HG03469 (cell line): ENCODE measurements around the gene ZNF350.
"Not testable (repeated sequence)": the region's sequence is repeated elsewhere in the genome, so short reads cannot be mapped to it uniquely, and the experiment has no call there.

ENCODE experiments used
- ATAC-seq: cut with Tn5 transposase; IDR thresholded peaks from one replicate; pipeline ENCODE4 v1.9.1; 2021; ENCODE audit warnings: mild to moderate bottlenecking, moderate library complexity, moderate number of reproducible peaks; ENCODE audit not compliant: unreplicated experiment

ZNF350 gene

GRCh38 chr19:51975787-51976186, 10.9 kb downstream of the ZNF350 start:
- ATAC-seq = not testable (repeated sequence)

GRCh38 chr19:51971624-51972023, 15.0 kb downstream of the ZNF350 start:
- no peak for ATAC-seq

GRCh38 chr19:51970718-51971117, 15.9 kb downstream of the ZNF350 start:
- no peak for ATAC-seq

GRCh38 chr19:51965583-51965982, 21.1 kb downstream of the ZNF350 start:
- no peak for ATAC-seq

- ATAC-seq = not testable (repeated sequence)
Observed at GRCh38 chr19:51960621-51961233, 25.9 kb downstream of the ZNF350 start.

- no peak for ATAC-seq
Observed at GRCh38 chr19:51959791-51960190, 26.8 kb downstream of the ZNF350 start.

GRCh38 chr19:51957846-51958245, 28.8 kb downstream of the ZNF350 start:
- ATAC-seq = not testable (repeated sequence)

GRCh38 chr19:51948975-51949374, 37.7 kb downstream of the ZNF350 start:
- ATAC-seq = no peak

- no peak for ATAC-seq
Observed at GRCh38 chr19:51946602-51947001, 40.0 kb downstream of the ZNF350 start.

- no peak for ATAC-seq
Observed at GRCh38 chr19:51944798-51945552, 41.7 kb downstream of the ZNF350 start.

- ATAC-seq = no peak
Observed at GRCh38 chr19:51938936-51939335, 47.7 kb downstream of the ZNF350 start.

- no peak for ATAC-seq
Observed at GRCh38 chr19:51931921-51932320, 54.7 kb downstream of the ZNF350 start.

- ATAC-seq = no peak
Observed at GRCh38 chr19:51927859-51928258, 58.8 kb downstream of the ZNF350 start.

GRCh38 chr19:51926784-51927741, 59.6 kb downstream of the ZNF350 start, which contains the start of gene ZNF613:
TSS of gene ZNF613 (plus strand) at chr19:51927472. CDS start at chr19:51936221, 8,749 bp downstream.
- no peak for ATAC-seq

- ATAC-seq = no peak
Observed at GRCh38 chr19:51926426-51926783, 60.2 kb downstream of the ZNF350 start.

- no peak for ATAC-seq
Observed at GRCh38 chr19:51921949-51922348, 64.7 kb downstream of the ZNF350 start.

GRCh38 chr19:51919606-51920005, 67.0 kb downstream of the ZNF350 start:
- no peak for ATAC-seq

GRCh38 chr19:51916167-51916566, 70.5 kb downstream of the ZNF350 start:
- no peak for ATAC-seq

- ATAC-seq = no peak
Observed at GRCh38 chr19:51915324-51915867, 71.2 kb downstream of the ZNF350 start.
